GM20000 (cell line): ENCODE results near the gene PCDHB16.
"Not testable (repeated sequence)": the region's sequence is repeated elsewhere in the genome, so short reads cannot be mapped to it uniquely, and the experiment has no call there.

Source experiments
- DNase-seq: peaks from one replicate; pipeline ENCODE4 v3.0.0; 2012; ENCODE audit warnings: low spot score
- CTCF ChIP-seq: IDR thresholded peaks from 2 replicates; pipeline ENCODE4 v1.5.1; 2012; ENCODE audit warnings: mild to moderate bottlenecking, control low read depth; ENCODE audit errors: extremely low read depth, missing control alignments

PCDHB16 gene

GRCh38 chr5:141214583-141214982 lies 32.4 kb downstream of the PCDHB16 start:
- DNase-seq, result not testable (repeated sequence)

GRCh38 chr5:141215504-141215903 lies 33.3 kb downstream of the PCDHB16 start:
- DNase-seq, result not testable (repeated sequence)

- not testable (repeated sequence) for DNase-seq
Observed at GRCh38 chr5:141216035-141216434, 33.8 kb downstream of the PCDHB16 start.

GRCh38 chr5:141223112-141223783 lies 41.1 kb downstream of the PCDHB16 start, which contains the start of gene PCDHB14:
Gene PCDHB14 (plus strand): TSS chr5:141223343. CDS start chr5:141223506, 163 bp downstream.
- DNase-seq, result no peak
- no peak for TF ChIP-seq CTCF

GRCh38 chr5:141224844-141225243 lies 42.7 kb downstream of the PCDHB16 start:
- DNase-seq, result not testable (repeated sequence)

- not testable (repeated sequence) for DNase-seq
Observed at GRCh38 chr5:141225421-141225820, 43.2 kb downstream of the PCDHB16 start.

GRCh38 chr5:141234109-141234667 lies 52.0 kb downstream of the PCDHB16 start:
- no peak for TF ChIP-seq CTCF
- no peak for DNase-seq
